Measurements from ENCODE around the gene CCDC80.

The CCDC80 gene

DNA sequence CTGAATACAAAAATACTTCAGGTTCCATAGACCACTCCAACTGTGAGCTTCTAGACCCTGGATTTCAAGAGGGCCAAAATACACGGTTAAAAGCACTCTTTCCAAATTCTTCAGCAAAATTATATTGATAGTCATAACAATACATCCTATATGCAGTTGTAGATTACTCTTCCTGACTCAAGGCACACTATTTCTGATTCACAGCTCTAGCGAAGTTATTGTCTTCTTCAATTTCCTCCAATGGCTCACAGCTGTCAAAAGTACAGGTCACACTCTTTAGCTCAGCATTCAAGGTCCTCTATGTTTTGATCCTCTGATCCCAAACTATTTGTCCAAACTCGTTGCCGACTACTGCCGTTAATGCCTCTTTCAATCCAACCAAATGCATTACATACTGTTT, 13.5 kb upstream of the CCDC80 start:
- no peak for DNase-seq

- DNase-seq = no peak
Observed at GRCh38 chr3:112653881-112654300, 12.9 kb upstream of the CCDC80 start.

DNA sequence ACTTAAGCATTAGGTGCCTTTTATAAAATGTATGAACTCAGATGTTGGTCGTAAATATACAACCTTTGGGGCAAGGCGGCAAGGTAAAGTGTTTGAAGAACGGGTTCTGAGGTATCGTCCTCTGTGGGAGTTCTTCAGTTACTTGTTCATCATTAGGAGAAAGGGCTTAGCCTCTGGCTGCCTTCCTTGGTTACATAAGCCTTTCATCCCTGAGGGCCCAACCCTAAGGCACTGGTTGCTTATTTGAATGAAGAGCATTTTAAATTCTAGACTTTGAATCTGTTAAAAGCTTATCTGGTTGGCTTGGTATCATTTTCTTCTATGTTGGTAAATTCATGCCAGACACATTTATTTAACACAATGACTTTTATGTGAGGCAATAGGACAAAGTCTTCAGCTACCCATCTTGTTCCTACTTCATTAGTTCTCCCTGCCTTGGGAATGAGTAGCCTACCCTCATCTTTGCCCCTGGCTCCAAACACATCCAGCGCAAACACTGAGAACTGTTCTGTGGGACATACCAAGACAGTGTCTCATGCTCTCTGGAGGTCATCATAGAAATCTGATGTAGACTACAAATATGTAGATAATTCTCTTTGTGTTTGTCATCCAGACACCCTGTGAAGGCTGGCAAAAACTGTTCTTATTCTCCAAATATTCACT, 12.4 kb upstream of the CCDC80 start:
- DNase-seq = no peak

GRCh38 chr3:112651516-112651915, 10.6 kb upstream of the CCDC80 start:
- DNase-seq = no peak

DNA sequence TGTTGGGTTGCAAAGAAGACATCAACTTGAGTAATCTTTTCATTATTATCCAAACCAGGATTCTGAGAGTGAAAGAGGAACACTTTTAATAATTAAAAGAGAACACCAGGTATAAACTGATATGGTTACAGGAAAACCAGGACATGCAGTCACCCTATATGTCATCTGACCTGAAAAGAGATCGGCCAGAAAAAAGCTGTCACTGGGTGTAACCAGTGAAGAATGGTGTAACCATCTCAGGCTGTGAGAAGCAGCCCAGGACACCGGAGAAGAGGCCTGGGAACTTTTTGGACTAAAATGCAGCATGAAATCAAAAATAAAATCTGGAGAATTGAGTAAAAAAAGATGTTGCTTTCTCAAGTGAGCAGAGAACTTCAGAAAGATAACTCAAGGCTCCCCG, 10.1 kb upstream of the CCDC80 start:
- no peak for DNase-seq

DNA sequence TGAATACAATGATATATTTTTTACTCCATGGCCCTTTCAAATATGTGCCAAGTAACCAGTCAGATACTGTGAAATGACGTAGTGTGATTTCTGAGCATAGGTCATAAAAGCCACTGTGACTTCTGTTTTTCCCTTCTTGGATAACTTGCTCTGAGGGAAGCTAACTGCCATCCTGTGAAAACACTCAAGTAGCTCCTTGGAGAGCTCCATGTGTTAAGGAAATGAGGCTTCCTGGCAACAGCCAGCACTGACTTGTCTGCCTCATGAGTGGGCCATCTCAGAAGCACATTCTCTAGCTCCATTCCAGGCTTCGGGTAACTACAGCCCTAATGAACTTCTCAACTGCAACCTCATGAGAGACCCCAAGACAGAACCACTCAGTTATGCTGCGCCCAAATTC, 9.5 kb upstream of the CCDC80 start:
- DNase-seq = no peak

GRCh38 chr3:112649478-112649735, 8.5 kb upstream of the CCDC80 start:
- no peak for DNase-seq

DNA sequence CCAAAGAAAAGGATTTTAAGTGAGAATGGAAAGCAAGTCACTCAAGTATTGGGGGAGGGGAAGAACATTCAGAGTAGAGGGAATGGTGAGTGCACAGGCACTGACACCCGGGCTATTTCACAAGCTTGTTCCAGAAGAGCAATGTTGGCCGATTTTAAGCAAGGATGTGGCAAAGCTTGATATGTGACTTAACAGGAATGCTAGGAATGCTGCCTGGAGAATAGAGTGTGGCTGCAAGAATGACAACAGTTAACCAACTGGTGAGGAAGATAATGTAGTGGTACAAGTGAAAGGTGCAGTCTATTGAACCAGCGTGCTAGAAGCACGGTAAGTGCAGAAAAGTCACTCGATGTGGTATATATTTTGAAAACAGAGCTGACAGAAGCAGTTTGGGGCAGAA, 6.2 kb upstream of the CCDC80 start:
- DNase-seq = no peak

DNA sequence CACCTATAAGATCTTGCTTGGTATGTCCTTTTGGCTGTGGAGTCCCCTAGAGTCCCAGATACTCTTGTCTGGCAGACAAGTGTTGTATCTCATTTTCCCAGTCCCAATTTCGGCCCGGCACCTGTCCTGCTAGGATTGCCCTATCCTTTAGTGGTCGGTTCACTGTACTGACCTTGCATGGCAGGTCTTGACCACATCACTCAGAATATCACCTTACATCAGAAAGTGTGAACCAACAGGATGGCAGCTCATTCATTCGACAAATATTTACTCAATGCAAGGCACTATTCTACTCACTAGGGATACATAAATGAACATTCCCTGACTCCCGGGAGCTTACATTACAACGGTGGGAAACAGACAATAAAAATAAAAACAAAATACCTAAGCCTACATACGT, 5.7 kb upstream of the CCDC80 start:
- no peak for DNase-seq

DNA sequence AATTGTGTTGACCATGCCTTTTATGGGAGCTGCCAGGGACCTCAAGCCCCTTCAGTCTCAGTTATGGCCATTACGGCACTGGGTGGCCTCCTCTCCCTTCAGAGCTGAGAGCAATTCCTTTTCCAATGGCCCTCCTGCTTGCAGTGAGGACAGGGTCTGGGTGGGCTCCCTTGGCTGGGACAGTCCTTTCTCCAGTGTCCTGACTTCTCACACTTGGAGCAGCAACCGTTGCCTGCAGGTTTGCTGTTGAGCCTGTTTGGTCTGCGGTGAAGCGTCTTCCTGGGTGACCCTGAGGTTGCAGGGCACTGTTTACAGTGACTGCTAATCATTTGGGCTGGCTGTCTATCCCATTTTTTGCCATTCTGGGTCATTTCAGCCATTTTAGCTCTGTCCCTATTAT, 3.5 kb upstream of the CCDC80 start:
- no peak for DNase-seq

DNA sequence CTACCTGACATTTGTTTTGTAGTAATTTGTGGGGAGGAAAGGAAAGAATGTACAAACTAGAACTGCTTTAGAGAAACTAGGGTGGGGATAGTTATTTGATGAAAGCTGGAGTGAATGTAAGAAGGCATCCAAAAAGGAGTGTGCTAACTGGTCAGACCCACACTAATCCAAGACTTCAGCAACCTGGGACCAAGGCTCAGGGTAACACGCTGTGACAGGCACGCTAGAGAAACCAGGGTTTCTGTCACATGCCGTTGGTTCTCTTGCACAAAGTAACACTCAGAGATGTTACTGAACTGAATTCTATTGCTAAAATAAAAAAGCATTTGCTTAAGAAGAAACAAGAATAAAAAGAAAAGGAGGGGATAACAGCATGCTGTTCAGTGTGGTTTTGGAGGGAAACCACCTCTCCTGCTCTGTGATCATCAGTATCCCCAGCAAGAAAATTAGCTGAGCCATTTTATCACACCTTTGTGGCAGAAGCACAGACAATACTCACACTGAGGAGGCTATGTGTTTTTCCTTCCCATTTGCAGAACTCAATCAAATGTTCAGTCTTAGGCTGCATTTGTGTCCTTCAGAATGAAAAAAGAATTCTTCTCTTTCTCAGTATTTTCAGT, 2.8 kb upstream of the CCDC80 start:
- no peak for DNase-seq

DNA sequence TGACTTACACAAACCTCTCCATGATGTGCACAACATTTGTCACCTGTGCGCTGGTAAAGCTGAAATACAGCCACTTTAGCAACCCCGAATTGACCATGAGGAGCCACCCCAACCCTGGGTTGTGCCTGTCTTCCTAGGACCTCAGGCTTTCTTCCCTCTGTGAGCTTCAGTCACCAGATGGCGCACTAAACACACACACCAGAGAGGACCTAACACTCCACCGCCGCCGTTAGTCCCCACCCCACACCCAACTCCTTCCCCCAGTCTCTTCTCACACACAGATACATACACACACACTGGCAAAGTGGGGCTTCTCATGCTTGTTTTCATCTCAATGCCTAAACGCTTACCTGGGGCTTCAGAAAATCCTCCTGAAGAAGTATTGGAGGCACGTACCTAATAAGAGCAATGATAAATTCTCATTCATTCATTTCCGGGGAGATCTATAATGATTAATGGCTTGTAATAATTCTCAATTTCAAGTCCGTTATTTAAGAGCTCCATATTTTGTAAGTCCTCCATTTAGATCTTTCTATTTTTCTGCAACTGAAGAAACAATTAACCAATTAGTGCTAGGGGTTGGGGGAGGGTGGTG, 2.1 kb upstream of the CCDC80 start:
- DNase-seq = peak; percentile 65

GRCh38 chr3:112640276-112640929, 540 bp downstream of the CCDC80 start:
- DNase-seq = no peak

DNA sequence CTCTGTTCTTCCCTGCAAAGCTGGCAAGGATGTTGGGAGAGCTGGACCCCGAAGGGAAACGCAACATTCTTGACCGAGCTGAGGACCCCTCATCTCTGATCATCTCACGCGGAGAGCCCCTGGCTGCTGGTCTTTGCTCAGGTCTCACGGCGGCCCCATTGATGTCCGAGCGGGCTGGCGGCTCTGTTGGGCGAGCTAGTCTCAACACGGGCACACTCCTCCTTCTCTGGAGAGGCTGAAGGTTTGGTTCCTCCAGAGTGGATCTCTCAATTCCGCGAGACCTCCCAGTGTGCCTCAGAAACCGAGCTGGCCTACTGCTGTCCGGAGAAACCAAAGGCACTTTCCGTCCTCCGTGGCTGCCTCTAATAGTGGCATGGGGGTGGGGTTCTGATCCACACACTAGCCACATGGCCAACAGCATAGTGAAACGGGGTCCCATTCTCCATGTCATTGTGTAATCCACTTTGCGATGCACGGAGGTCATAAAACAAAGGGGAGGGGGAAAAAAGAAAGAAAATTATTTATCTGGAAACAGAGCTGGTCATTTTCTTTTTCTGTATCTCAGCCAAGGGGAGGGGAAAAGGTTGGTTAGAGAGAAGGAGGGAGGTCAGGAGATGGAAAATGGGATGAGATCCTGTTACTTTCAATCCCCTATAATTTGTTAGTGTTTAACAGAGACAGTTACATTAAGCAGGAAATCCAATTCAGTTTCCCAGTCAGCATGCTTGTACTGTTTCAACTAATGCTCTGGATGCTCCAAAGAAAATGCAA, 1.3 kb downstream of the CCDC80 start:
- no peak for DNase-seq

DNA sequence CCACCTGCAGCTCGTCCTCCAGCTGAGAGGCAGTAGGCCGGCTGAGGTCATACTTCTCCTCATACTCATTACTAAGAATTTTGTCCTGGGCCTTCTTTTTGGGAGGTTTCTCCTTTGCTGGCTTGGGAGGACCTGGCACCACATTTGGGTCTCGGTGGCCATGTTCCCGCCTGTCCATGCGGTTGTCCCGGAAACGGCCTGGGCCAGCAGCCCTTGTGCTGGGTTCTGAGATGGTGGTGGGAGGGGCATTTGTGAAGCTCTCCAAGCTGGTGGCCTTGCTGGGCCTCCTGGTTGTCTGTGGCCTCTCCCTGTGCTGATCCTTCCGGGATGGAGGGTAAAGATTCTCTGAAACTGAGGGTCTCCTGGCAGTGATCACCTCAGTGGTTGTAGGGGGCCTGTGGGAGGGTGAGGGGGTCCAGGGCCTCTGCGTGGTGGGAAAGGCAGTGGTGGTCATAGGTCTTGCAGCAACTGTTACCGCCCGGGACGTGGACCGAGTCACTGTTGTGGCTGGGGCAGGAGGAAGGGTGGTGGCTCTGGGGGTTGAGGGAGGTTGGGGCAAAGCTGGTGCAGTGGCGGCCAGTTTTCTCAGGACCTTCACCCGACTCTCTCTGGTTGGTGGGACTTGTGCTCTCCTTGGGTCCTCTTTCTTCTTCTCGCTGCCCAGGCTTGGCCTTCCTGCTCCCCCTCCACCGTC, 2.5 kb downstream of the CCDC80 start:
- DNase-seq = no peak

DNA sequence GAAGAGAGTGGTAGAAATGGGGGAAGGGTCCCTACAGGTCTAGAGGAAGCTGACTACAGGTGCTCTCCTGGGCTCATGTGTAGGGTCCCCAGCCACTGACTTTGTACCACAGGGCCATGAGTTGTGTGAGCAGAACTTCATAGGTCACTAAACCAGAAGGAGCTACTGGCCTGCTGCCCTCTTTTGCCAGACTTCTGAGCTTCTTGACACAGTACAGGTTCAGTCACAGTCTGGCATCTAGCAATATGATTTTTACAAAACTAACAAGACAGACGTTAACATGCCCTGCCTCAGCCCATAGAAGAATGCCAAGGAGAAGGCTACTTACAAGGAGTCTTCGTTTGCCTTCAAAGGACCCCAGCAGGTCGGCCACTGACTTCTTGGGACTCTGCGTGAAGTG, 3.2 kb downstream of the CCDC80 start:
- no peak for DNase-seq

DNA sequence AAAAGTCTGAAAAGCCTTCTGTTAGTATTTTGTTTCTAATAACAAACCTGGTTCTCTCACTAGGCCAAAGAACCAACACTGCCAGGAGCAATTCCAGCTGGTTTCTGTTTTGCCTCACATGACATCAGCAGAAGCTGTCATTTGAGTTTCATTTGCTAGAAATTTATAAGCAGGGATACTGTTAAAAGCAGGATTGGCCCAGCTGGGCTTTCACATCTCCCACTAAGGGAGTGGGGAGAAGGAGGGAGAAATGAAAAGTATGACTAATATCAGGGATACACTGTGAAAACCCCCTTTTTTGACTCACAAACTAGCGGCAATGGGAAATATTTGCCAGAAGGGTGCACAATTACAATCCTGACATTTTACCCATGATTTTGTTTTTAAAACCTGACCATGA, 5.3 kb downstream of the CCDC80 start:
- DNase-seq = no peak

- no peak for DNase-seq
Observed at GRCh38 chr3:112634786-112635541, 6.0 kb downstream of the CCDC80 start.

DNA sequence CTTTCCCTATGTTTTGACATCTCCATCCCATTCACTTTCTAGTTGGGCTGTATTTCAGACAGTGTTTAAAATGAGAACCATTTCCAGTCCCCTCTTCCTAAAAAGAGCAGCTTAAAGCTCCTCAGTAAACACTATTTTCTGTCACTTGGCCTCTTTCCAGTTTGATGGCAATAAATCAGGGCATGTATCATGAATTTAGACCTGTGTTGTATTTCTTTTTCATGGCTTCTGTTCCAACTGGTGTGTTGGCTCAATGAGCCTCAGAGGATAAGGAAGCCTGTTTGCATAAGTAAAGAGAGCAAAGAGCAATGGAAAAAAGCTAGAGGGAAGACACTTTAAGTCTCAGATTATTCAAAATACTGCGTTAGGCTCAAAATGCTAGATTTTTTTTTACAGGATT, 7.2 kb downstream of the CCDC80 start:
- DNase-seq = no peak

DNA sequence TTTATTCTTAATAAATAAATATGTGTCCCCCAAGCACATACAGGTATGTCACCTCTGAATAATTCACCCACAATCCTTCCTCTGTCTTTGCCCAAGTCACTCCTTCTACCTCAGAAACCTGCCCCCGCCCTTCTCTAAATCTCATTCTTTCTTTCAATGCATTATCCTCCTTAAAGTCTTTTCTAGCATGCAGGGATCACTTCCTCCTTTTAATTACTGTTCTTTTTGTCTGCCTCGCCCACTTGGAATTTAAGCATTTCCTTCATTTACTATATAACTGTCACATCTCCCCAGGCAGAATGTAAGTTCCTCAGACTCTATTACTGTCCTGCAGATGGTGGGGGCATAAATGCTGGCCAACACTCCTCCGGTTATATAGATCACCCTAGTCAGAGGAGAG, 7.8 kb downstream of the CCDC80 start:
- no peak for DNase-seq

- DNase-seq = no peak
Observed at GRCh38 chr3:112632596-112632995, 8.3 kb downstream of the CCDC80 start.

- DNase-seq = no peak
Observed at GRCh38 chr3:112631257-112631656, 9.7 kb downstream of the CCDC80 start.
